HG03159 (cell line): Measurements from ENCODE around the gene LRP1-AS.

Experiments
- ATAC-seq: cut with Tn5 transposase; IDR thresholded peaks from one replicate; pipeline ENCODE4 v1.9.1; 2021; ENCODE audit warnings: mild to moderate bottlenecking, moderate library complexity; ENCODE audit not compliant: unreplicated experiment

The LRP1-AS gene

GRCh38 chr12:57180321-57180989 lies 33.0 kb upstream of the LRP1-AS start:
- no peak for ATAC-seq

- ATAC-seq, result no peak
Observed at GRCh38 chr12:57179331-57180086, 32.1 kb upstream of the LRP1-AS start.

- ATAC-seq, result no peak
Observed at GRCh38 chr12:57178213-57178612, 30.8 kb upstream of the LRP1-AS start.

GRCh38 chr12:57177354-57177753 lies 29.9 kb upstream of the LRP1-AS start:
- no peak for ATAC-seq

GRCh38 chr12:57176846-57177245 lies 29.4 kb upstream of the LRP1-AS start:
- ATAC-seq, result no peak

- ATAC-seq, result no peak
Observed at GRCh38 chr12:57176139-57176477, 28.7 kb upstream of the LRP1-AS start.

- no peak for ATAC-seq
Observed at GRCh38 chr12:57175428-57176138, 28.2 kb upstream of the LRP1-AS start.

GRCh38 chr12:57173683-57174082 lies 26.3 kb upstream of the LRP1-AS start:
- no peak for ATAC-seq

- ATAC-seq, result no peak
Observed at GRCh38 chr12:57173089-57173488, 25.7 kb upstream of the LRP1-AS start.

GRCh38 chr12:57171668-57172067 lies 24.2 kb upstream of the LRP1-AS start:
- ATAC-seq, result no peak

- ATAC-seq, result no peak
Observed at GRCh38 chr12:57170927-57171326, 23.5 kb upstream of the LRP1-AS start.

GRCh38 chr12:57170408-57170807 lies 23.0 kb upstream of the LRP1-AS start:
- no peak for ATAC-seq

GRCh38 chr12:57169969-57170368 lies 22.6 kb upstream of the LRP1-AS start:
- ATAC-seq, result no peak

GRCh38 chr12:57169046-57169795 lies 21.8 kb upstream of the LRP1-AS start:
- no peak for ATAC-seq

GRCh38 chr12:57168058-57168457 lies 20.6 kb upstream of the LRP1-AS start:
- ATAC-seq, result no peak

GRCh38 chr12:57166971-57167371 lies 19.6 kb upstream of the LRP1-AS start:
- no peak for ATAC-seq

- ATAC-seq, result no peak
Observed at GRCh38 chr12:57165741-57166140, 18.3 kb upstream of the LRP1-AS start.

- ATAC-seq, result no peak
Observed at GRCh38 chr12:57164966-57165625, 17.7 kb upstream of the LRP1-AS start.

- ATAC-seq, result no peak
Observed at GRCh38 chr12:57164454-57164853, 17.0 kb upstream of the LRP1-AS start.

- ATAC-seq, result no peak
Observed at GRCh38 chr12:57162553-57163125, 15.2 kb upstream of the LRP1-AS start.
